ENCODE measurements around the gene KRT80.

KRT80 gene

DNA sequence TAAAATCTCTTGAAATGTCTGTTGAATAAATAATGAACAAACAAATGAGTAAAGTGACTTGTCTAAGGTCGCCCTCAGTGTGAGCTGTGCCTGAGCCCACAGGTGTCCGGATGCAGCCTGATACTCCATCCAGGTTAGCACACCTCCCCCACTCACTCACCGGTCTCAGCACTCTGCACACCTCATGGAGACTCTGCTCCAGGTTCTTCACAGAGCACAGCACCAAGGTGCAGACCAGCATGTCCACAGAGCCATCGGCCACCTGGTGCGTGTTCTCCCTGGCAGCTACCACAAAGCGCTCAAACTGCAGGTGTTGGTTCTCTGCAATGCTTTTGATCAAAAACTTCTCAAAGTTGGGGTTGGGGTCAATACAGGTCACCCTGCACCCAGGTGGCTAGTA lies 37.1 kb upstream of the KRT80 start:
- DNase-seq (ENCODE audit: low spot score) = no peak

DNA sequence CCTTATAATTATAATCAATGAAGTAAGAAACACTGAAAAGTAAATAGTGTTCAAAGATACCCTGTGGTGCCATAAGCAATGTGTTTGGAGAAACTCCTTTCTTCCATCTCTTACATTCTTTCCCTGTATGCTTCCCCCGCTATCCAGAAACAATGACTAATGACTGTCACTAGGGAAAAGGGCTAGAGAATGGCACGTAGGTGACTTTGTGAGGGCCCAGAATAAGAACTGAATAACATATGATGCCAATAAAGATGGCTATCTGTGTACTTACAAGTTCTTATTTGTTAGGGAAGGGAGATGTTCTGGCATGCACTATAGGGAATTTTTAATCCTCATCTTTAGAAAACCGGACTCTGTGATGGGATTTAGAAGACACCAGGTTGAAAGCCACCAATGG lies 36.6 kb upstream of the KRT80 start:
- DNase-seq (ENCODE audit: low spot score) = no peak

DNA sequence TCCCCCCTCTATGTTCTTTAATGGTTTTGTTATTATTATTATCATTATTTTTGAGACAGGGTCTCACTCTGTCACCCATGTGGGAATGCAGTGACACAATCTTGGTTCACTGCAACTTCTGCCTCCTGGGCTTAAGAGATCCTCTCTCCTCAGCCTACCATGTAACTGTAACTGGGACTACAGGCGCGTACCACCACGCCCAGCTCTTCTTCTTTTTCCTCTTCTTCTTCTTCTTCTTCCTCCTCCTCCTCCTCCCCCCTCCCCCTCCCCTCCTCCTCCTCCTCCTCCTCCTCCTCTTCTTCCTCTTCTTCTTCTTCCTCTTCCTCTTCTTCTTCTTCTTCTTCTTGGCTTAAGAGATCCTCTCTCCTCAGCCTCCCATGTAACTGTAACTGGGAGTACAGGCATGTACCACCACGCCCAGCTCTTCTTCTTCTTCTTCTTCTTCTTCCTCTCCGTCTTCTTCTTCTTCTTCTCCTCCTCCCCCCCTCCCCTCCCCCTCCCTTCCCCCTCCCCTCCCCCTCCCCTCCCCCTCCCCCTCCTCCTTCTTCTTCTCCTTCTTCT lies 35.9 kb upstream of the KRT80 start:
- no peak for DNase-seq (ENCODE audit: low spot score)

DNA sequence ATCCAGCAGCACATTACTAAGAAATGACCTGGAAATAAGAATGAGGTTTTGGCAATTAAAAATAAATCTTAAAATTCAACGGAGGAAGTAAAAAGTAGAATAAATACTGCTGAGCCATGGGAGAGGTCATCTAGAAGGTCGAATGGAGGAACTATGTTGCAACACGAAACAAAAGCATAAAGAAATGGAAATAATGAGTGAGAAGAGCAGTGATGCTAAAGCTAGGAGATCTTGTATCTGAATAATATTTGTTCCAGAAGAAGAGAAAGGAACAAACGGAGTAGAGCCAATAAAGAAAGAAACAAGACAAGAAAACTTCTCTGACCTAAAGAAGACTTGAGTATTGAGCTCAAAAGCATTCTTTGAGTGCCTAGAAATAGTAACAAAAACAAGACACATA lies 34.6 kb upstream of the KRT80 start:
- DNase-seq (ENCODE audit: low spot score) = no peak

DNA sequence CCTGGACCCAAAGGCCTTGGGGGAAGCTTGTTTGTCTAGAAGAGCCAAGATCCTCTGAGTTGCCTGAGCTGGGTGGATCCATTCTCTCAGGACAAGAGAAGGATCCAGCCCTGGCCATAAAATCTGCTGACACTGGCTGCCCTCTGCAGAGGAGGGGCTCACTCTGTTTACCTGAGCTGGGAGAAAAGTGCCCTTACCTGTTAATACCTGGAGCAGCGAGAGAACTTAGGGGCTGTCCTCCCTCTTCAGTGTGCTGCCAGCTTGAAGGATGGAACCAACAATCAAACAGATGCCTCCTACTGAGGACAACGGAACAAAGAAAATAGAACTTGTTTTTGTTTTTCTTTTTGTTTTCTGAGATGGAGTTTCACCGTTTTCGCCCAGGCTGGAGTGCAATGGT lies 33.9 kb upstream of the KRT80 start:
- DNase-seq (ENCODE audit: low spot score) = no peak

DNA sequence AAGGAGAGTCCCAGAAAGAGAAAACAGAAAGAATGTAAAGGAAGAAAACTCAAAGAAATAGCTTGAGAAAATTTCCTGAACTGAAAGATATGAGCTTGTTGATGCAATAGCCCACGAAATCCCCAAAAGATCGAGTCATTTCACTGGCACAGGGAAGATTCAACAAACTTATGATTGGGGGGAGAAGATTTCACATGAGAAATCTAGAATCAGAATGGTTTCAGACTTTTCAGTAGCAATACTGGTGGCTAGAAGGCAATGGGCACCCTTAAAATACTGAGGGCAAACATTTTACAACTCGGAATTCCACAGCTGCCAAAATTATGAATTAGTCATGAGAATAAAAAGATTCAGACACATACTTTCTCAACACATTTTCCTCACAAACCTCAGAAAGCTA lies 32.3 kb upstream of the KRT80 start:
- no peak for DNase-seq (ENCODE audit: low spot score)

DNA sequence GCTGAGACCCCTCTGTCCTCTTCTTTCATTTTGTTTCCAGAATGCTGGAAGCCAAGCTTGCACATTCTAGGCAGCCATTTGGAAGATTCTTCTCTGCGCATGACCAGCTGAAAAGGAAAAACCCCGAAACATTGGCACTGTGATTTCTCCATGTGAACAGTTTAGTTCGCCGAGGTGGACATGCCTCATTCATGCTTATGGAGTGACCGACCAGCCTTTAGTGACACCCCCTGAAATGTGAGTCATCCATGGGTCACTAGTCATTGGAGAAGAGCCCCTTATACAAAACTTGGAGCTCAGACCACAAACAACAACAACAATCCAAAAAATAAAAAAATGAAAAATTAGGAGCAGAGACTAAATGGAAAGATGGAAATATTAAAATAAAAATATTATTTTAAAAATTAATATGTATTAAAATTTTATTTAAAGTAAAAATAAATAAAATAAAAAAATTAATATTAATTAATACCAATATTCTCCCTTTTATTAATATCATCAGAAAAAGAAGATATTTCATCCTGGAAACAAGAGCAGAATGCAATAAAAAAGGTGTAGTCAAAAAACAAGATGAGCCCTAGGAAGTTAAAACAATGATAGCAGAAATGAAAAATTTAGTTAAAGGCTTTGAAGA lies 31.7 kb upstream of the KRT80 start:
- no peak for DNase-seq (ENCODE audit: low spot score)

DNA sequence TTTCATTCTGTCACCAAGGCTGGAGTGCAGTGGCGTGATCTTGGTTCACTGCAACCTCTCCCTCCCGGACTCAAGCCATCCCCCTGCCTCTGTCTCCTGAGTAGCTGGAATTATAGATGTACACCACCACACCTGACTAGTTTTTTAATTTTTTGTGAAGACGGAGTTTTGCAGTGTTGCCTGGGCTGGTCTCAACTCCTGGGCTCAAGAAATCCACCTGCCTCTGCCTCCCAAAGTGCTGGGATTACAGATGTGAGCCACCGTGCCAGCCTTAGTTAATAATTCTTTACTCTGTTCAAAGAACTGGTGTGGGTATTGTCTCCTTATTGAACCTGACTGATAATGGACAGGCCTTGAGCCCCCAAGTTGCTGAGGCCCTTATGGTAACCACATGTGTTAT lies 30.9 kb upstream of the KRT80 start:
- no peak for DNase-seq (ENCODE audit: low spot score)

DNA sequence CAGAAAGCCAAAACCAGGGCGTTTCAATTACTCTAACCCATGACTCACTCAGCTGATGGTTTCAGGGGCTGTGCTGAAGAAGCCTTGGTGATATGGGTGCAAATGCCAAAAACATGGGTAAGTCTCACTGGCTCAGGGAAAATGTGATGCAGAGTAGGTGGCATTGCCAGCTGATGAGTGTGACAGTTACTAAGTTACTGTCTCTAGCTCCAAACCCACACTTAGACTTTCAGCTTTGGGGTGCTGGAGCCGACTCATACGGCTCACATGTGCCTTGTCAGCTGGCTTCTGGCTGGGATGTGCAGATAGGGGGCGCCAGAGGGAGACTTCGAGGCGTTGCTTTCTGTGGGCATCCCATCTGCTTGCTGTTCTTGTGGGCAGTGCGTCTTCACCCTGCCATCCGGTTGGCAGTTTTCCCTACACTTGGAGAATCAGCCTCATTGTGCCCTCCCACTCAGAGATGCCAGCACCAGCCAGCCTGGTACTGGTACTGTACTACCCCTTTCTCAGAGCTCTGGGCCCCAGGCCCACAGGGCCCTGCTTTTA lies 30.2 kb upstream of the KRT80 start:
- DNase-seq (ENCODE audit: low spot score) = no peak

DNA sequence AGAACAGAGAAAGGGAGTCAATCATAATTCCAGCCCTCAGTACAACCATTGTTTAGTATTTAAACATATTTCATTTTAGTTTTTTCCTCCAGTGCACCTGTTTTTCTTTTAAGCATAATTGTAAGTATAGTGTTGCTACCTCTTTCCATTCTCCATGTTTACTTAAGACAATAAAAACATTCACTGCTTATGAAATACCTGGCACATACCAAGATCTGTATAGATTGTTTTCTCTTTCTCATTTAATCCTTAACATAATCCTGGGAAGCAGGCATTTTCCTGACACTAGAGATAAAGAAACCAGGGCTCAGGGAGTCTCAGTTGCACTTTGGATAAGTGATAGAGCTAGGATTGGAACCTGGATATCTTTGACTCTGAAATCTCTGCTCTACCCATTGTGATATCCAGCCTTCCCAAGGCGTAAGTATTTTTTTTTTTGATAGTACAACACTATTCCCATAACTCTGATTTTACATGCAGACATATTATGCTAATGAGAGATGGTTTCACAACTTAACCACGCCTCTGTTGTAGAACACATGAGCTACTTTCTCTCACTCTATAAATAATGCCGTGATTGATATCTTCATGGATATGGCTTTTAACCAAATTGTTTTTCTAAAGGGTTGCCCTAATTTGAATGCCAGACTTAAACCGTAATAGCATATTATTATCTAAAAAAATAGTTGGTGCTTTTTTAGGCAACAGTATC lies 29.4 kb upstream of the KRT80 start:
- DNase-seq (ENCODE audit: low spot score) = no peak

DNA sequence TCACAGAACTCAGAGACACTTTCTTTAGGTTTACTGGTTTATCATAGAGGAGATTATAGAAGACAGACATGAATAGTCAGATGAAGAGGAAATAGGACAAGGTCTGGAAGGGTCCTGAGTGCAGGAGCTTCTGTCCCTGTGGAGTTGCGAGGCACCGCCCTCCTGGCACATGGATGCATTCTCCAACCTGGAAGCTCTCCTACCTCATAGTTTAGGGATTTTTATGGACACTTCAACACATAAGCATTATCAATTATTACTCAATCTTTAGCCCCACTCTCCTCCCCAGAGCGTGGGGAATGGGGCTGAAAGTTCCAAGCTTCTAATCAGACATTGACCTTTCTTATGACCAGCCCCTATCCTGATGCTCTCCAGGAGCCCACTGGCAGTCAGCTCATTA lies 28.7 kb upstream of the KRT80 start:
- DNase-seq (ENCODE audit: low spot score) = no peak

DNA sequence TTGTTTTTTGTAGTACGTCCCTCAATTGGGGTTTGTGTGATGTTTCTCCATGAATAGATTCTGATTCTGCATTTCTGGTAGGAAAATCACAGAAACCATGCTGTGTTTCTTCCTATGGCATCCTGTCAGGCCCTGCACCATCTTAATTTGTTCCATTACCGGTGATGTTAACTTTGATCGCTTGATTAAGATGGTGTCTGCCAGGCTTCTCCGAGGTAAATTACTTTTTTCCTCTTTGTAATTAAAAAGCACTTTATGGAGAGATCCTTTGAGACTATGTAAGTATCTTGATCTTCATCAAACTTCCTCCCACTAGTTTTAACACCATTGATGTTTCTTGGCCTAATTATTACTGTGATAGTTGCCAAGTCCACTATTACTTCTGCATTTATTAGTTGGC lies 26.2 kb upstream of the KRT80 start:
- no peak for DNase-seq (ENCODE audit: low spot score)

DNA sequence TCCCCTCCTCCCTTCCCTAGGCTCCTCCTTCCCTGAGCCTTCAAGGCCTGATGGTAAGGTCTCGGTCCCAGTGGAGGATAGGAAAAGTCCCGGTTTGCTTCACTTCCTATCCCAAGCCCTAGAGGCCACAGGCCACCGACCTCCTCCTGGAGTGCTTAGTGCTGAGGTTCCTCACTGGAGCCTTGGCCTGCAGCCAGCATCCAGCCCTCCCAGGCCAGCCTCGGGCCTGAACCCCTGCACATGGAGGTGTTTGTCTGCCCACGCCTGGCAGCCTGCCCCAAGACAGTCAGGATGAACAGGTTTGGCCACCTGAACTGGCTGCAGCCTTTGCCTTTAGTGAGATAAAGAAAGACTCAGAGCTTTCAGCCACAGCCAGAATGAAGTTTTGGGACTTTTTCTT lies 25.4 kb upstream of the KRT80 start:
- no peak for DNase-seq (ENCODE audit: low spot score)

DNA sequence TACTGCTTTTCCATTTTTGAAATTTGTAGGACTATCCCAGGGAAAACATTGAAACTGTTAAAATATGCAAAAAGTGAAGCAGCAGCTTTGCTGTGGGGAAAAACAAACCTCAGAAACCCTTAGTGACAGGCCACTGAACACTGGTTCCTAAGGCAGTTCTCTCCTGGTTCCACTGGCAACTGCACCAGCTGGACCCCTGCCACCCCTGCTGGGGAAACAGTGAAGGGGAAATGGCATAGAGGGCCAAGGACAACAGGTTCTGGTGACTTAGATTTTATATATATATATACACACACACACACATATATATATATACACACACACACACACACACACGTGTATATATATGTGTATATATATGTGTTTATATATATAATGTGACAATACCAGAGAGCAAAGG lies 25.0 kb upstream of the KRT80 start:
- no peak for DNase-seq (ENCODE audit: low spot score)

DNA sequence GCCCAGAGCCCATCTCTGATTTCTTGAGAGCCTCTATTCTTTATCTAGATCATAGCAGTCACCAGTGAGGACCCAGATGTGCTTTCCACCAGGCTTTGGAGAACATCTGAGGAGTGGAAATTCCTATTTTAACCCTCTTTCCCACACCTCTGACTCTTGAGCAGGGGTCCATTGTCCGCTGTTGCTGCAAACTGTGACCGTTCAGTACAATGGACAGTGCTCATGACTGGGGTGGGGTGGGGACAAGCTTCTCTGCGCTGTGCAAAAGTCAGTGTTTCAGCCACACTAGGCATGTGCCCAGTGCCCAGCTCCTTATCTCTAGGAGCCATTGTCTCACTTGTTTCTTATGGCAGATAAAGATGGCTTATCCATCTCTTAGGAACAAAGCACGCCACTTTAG lies 24.3 kb upstream of the KRT80 start:
- DNase-seq (ENCODE audit: low spot score) = no peak

DNA sequence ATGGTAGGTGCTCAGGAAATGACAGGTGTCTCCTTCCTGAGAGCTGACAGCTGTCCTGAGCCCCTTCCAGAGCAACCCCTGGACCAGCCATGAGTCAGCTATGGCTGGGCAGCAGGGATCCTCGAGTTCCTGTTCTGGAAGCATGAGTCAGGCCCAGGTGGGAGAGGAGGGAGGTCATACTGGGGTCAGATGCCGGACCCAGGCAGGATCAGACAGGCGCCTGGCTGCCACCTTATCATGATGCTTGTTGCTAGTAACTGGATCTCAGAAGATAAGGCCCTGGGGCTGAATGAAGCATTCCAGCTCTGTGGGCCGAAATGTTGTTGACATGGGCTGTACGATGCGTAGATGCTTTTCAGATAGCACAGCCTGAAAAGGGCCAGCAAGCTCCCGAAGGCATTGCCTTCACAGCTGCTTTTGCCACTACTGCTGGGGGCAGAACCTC lies 23.8 kb upstream of the KRT80 start:
- no peak for DNase-seq (ENCODE audit: low spot score)

DNA sequence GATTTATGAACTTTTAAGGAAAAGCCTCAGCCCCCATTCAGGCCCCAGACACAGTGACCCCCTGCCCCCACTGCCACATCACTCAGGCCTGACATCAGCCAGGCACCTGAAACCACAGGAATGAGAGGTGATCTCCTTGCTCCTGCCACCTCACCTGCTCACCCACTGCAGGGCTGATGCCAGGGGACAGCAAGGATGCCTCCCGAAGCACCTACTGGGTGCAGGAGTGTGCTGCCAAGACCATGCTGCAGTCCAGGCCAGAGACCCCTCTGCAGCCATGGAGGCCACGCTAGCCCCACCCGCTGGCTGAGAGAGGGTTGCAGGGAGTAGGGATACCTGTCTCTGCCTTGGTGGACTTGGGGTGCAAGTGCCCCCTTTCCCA lies 22.6 kb upstream of the KRT80 start:
- no peak for DNase-seq (ENCODE audit: low spot score)

DNA sequence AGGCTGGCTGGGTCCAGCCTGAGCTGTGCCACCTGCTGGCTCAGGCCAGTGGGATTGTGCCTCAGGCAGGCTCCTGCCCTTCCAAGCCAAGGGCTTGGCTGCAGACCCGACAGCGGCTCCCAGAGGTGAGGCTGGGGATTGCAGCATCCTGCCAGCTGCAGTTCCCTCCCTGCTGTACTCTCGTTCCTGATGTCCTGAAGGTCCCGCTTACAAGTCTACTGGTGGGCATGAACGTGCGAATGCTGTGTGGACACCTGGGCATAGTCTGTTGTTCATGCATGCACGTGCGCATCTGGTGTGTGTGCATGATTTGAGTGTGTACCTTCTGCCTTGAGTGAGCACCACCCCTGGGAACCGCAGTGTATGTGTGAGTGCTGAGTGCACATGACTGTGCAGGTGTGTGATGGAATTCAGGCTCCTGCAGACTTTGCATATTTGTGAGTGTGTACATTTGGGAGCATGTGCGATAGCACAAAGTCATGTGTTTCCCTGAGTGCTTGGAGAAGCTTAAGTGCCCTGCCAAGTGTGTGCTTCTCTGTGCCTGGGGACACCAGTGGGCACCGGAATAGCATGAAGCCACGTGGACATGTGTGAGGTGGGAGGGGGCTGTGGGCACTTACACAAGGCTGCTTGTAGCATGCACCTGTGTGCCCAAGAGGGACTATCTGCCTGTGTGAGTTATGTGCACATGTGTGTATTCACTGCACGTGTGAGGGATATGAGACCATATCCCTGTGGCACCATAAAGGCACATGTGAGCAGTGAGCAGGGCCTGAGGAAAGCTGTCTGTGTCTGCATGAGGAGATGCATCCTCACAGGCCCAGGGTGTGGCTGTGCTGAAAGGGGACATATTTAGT lies 22.0 kb upstream of the KRT80 start:
- peak; percentile 61 for DNase-seq (ENCODE audit: low spot score)

DNA sequence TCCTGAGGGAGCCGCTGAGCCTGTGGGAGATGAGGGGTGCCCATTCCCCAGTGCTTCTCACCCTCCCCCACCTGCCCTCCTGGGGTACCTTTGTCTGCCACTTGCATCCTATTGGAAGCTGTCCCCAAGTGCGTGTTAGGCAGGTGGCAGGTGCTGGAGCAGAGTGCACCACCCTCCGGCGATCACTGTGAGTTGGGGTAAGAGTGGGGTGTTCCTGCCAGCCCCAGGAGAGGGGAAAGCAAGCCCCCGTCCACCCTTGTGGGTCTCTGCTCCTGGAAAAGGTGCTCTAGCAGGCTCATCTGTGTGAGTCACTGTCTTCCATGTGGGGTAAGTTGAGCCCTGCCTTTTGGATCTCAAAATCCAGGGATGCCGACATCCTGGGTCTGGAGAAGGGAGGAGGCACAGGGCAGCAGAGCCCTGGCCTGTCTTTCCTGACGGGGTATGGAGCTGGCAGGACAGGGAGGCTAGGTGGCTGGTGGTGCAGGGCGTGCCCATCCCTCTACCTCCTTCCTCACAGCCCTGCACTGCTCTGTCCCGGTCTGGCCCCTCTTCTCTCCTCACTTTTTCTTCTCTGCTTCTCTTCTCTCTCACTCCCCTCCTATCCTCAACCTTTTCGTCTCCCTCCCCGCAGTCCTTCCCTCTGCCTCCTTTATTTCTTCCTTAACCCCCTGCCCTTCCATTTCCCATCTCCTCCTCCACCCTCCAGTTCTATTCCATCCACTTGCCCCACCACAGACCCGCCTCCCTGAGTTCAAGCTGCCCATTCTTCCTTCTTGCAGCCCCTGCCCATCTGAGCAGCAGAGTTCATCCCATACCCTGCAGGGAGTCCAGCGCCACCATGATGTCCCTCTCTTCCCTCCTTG lies 21.1 kb upstream of the KRT80 start:
- no peak for DNase-seq (ENCODE audit: low spot score)

DNA sequence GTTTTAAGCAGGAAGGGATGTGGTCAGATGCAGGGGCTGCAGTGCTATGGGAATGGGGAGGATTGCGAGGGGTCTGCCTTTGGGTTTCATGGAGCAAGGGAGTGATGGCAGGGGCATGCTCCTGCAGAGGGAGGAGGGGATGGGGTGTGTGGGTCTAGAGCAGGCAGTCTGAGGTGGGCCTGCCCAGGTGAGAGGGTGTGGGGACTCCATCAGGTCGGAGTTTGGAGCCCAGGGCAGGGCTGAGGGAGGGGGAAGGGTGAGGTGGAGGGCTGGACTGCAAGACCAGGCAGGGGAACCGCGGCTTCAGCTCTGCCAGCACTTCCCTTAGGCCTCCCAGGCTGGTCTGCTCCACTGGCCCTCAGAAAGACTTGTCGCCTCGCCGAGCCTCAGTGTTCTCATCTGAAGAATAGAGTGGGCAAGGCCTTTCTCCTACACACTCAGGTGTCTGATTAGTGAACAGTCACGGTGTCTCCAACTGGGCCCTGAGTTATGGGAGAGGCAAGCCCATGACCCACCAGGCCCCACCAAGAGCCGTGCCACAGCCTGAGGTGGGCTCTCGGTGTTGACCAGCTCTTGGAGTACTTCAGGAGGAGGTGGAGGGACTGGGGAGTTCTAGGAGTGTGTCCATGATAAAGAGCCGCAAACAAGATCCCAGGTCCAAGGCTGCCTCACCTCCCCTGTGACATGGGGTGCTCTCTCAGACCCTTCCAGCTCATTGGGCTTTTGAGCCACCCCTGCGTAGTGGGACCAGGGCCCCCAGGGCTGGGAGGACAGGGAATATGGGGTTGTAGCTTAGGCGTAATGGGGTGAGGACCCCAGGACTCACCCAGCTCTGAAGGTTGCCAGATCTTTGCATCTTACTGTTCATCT lies 20.1 kb upstream of the KRT80 start:
- no peak for DNase-seq (ENCODE audit: low spot score)

Data from germinal center (tissue), 1 donor.